Caki2 (cell line): Measurements from ENCODE around the gene HAND1. TPM values are rescaled to one million over a fixed set of nuclear protein-coding genes. Genes with fewer than 3 reads are reported as not detected.

ENCODE experiments used
- DNase-seq: peaks from one replicate; pipeline ENCODE4 v3.0.0-alpha.2; 2015; ENCODE audit warnings: low read depth
- in situ Hi-C: cut with HindIII; loops from 2 replicates; pipeline ENCODE4 v1.10.0; 2016; ENCODE audit warnings: low sequenced_read_pairs, low pct_unique_long_range_greater_than_20kb, mixed read lengths
- total RNA-seq: library from RNA; depleted of rRNA; stranded (reverse); fragments of >200 nt; shearing (Covaris generic); gene quantifications from 2 replicates; pipeline ENCODE4 v1.2.3, GENCODE V29; 2014; ENCODE audit warnings: low replicate concordance

HAND1 gene
- total RNA-seq, 1 experiment from 2014 or later: not detected

DNA sequence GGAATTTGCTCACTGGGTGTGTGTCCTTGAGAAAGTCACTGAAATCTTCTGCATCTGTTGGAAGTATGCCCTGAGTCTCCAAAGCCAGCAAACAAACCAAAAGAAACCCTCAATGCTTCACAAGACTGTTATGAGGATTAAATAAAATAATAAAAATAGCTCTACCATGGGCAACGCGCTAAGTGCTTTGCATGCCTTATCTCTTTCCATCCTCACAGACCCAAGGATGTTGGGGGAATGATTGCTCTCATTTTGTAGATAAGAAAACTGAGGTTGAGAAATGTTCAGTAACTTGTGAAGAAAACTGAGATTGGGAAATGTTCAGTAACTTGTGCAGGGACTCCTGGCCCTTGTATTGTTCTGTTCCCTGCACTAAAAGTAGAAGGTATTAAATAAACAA lies 7.9 kb downstream of the HAND1 start:
- in situ Hi-C loops: no loop called here

DNA sequence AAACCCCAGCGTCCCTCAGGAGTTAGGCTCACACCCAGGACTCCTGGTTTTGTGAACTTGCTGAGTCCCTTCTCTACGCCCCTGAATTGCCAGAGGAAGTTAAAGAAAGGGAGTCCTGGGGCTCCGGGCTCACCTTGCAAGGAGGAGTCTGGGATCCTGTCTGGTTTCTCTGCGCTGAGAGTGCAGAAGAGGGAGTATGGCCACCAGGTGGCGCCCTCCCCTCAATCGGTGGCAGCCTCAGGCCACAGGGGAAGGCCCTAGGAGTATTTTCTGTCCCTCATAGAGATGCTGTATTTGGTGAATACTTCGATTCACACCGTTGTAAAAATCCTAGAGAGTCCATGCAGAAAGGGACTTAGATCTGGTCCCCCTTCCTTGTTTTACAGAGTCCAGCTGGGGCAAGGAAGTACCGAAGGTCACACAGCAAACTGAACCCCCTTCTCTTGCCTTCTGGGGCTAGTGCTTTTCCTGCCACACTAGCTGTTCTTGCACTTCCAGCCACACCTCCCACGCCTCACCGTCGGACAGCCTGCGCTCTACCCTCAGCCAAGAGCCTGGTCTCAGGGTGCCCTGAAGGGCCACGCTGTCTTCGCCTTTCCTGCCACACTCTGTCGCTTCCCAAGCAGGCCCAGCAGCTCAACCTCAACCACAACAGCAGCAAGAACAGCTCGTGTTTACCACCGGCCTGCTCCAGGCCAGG lies 10.2 kb downstream of the HAND1 start:
- DNase-seq: peak; percentile 60
- in situ Hi-C loops: no loop called here

More for the DNA sequence above, 7.9 kb downstream of the HAND1 start:
- DNase-seq: no peak

DNA sequence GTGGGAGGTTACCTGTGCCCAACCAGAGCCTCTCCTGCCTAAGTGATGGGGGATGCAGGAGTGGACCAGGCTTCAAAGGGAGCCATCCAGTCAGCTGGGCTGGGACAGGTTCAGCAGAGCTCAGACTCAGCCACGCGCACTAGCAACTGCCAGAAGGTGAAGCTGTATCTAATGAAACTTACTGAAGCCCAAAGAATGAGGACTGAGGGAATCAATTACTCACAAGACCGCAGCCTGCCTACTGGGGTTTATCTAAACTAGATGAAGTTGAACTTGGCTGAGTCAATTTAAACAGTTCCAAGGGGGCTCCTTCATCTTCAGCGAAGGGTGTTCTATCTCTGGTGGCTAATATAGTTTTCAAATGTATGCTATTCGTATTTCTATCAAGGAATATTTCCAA lies 11.4 kb downstream of the HAND1 start:
- DNase-seq: no peak
- in situ Hi-C loops: no loop called here

DNA sequence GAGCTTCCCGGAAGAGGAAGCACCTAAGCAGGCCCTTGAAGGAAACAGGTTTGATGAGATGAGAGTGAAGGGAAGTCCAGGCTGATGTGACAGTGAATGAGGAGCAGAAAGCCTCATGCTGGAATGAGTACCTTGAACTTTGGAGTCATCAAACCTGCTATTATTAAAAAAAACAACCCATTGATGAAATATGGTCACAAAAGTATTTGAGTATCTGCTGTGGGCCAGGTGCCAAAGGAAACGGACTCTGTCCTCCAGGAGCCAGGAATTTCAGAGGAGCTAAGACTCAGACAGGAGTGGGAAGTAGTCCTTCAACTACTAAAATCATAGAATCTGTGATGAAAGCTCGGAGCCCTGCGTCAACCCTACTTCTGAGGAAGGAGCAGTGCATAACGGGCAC lies 11.9 kb downstream of the HAND1 start:
- no peak for DNase-seq
- in situ Hi-C loops: no loop called here

DNA sequence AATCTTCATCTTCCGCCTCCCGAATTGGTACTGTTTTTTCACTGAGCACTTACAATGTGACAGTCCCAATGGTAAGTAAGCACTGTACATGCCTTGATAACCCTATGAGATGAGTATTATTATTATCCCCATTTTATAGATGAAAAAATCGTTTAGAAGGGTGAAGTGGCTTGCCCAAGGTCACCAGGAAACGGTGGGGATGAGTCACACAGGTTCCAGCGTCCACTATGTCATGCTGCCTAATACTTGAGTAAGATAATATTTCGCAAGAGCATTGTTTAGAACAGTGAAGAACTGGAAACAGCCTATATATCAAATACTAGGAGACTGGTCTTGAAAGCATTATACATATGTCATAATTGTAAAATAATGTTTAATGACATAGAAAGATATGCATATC lies 12.9 kb downstream of the HAND1 start:
- DNase-seq: no peak
- in situ Hi-C loops: no loop called here

DNA sequence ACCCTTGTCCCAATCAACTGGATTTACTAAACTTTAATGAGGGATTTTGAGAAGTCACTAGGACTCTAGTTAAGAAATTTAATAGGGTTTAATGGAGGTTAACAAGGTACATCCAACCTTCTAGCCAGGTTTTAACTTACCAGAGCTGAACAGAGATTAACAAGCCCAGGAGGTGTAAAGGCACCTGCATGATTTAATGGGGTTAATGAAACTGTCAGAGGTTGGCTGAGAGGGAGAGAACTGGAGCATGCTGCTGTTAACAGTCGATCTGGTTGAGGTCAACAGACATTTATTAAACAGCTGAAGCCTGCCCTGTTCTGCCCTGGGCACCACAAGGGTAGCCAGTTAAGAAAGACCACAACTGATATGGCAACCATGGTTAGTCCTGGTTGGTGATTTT lies 13.6 kb downstream of the HAND1 start:
- in situ Hi-C loops: no loop called here
- no peak for DNase-seq

DNA sequence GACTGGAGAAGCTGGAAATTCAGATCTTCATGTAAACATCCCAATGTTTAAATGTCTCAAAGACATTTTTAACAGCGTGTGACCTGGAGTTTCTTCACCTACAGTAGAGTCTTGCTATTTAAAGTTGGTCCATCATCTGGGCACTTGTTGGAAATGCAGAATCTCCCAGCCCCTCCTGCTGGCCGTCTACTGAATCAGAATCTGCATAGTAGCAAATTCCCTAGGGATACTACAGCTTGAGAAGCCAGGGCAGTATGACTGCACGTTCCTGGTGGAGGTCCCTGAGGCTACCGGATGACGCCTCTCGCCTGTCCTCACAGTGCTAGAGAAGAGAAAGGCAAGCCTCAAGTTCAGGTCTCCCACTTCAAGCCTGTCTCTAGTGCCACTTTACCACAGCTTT lies 16.5 kb downstream of the HAND1 start:
- no peak for DNase-seq
- in situ Hi-C loops: no loop called here

DNA sequence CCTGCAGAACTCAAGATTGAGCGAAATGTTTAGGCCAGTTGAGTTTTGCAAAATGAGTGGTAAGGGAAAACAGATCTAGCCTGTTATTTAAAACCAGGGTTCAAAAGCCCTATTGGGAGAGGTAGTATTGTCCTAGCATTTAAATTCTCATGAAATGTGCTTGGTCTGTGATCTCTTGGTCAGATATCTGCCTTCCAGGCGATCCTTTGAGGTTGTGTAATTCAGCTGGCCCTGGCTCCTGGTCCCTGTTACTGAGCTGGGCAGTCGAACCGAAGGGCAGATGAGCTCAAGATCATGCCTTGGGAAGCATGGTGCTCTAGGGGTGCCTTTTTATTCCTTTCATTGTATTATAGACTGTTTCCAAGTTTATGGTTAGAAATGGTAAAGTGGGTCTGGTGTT lies 17.9 kb downstream of the HAND1 start:
- no peak for DNase-seq
- in situ Hi-C loops: no loop called here

DNA sequence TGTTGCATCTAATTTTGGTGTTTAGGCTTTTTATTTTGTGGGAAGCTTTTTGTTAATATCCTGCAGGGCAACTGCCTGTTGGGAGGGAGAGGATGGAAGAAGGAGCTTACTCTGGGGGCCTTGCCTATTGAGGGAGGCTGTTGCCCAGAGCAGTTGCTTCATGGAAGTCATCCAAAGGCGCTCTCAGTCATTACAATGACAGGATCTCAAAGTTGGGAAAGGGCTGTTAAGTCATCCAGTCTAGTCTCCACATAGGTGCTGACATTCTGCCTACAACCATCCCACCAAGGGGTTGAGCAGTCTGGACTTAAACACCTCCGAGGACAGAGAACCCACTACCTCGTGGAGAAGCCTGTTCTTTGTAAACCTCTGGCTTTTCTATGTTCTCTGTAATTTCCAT lies 19.0 kb downstream of the HAND1 start:
- in situ Hi-C loops: no loop called here

DNA sequence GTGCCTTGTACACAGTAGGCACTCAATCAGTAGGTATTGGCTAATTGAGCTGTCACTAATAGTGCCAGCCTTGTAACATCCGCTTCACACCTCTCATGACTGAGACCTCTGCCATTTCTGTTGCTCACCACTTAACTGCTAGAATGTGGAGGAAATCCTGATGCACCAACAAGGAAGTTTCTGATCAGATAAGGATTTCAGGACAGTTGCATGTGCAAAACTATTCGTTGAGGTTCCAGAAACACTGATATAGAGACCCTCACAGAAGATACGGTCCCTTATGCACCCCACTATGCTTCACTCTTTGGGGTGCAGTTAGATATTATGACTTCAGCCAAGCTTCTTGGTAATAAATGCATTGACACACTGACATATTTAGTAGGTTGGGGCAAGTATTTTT lies 21.5 kb downstream of the HAND1 start:
- in situ Hi-C loops: no loop called here
- no peak for DNase-seq

More for the DNA sequence above, 19.0 kb downstream of the HAND1 start:
- DNase-seq: no peak

DNA sequence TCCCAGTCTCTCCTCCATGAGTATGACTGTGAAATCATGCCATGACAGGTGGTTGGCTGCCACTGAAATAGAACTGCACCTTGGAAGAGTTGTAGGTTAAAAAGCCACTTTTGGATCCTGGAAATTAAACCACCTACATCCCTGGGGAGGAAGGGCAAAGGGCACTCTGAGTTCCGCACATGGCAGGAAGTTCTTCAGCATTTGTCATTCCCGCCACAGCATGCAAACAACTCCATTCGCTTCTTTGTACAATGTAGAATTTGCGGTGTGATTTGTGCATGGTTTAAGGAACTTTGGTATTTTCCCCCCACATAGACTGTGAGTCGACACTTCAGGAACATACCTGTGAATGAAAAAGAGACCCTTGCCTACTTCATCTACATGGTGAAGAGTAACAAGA lies 22.4 kb downstream of the HAND1 start:
- in situ Hi-C loops: no loop called here
- DNase-seq: no peak

DNA sequence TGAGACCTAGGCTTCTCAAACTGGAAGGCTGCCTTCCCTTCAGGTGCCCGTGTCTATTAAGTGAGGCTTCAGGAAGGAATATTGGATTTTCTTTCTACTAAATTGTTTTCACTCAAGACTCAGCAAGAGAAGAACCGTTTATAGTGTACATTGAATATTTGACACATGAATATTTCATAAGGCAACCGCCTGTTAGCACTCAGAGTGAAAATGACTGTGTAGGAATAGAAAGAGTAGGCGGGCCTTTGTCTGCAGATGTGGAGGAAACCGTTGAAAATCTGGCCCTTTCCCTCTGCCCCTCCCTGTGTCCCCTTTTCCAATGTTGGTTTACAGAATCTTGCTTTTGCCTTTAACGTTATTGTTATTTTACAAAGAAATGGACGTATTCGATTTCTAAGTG lies 26.1 kb downstream of the HAND1 start:
- no peak for DNase-seq
- in situ Hi-C loops: no loop called here

DNA sequence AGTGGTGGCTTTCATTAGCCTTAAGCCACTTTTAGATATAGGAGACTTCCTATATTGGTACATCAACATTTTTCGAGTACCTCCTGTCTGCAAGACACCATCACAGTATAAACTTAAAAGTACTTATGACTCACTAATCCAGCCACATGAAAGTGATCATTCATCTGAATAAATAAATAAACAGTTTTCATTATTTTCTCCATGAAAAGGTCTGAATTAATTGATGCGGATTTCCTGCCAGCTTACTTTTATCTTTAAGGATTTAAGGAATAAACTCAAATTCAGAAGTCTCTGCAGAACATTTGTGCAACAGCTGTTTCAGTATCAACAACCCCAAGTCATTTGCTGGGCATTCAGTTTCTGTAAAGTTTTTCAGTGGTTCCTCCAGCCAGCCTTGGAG lies 28.2 kb downstream of the HAND1 start:
- in situ Hi-C loops: no loop called here
- DNase-seq: no peak

DNA sequence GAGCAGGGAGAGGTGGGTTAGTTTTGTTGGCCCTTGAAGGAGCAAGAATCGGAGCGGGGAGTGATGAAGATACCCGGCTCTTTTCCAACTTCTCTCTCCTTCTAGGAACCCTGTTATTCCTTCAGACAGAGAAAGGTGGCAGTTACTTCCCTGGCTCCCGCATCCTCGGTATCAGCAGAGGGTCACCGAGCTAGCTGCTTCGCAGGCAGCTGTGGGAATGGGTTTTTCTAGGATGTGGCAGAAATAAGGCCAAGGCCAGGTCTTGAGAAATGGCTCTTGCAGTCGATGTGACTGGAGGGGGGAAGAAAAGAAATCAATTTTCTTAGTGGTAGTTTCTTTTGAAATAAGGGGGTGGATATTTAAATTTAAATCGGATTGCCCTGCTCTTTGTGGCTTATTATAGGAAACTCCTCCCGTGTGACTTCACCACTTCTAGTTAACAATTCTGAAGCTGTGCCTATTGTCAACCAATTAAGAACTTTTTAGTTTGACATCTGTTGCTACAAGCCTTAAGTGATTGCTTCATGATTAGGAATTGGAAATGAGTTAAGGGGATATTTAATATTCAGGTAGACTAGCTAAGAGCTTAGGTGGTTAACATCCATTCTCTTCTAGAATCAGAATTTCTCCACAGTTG lies 30.8 kb downstream of the HAND1 start:
- in situ Hi-C loops: no loop called here
- no peak for DNase-seq

DNA sequence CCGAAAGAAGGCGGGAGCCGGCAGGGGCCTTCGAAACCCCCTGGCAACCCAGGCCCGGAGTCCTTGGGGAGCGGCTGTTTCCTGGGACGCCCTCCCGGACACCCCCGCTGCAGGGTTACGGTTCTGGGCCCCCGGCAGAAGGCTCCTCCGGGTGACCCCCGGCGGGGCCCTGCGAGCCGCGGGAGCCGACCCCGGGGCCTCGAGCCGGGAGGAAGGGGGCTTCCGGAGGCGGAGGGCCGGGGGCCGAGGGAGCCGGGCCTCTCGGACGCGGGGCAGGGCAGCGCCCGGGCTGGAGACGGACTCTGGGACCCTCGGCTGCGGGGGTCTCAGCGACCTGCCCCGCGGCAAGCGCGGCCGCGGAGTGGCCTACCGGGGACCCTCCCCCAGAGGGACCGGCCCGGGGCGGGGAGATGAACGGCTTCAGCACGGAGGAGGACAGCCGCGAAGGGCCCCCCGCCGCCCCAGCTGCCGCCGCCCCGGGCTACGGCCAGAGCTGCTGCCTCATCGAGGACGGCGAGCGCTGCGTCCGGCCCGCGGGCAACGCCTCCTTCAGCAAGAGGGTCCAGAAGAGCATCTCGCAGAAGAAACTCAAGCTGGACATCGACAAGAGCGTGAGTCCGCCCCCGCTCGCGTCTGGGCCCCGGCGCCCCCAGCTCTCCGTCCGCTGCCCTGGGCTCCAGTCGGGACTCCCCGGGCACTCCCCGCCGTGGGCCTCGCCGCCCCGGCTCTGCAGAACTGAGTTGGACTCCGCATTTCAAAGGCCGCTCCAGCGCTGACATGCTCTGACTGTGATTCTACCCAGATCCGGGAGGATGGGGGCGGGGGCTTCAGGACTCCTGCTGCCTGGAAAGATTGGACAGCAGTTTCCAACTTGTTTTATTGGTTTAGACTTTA lies 31.6 kb downstream of the HAND1 start:
- in situ Hi-C loops: no loop called here
- peak; percentile 39 for DNase-seq

DNA sequence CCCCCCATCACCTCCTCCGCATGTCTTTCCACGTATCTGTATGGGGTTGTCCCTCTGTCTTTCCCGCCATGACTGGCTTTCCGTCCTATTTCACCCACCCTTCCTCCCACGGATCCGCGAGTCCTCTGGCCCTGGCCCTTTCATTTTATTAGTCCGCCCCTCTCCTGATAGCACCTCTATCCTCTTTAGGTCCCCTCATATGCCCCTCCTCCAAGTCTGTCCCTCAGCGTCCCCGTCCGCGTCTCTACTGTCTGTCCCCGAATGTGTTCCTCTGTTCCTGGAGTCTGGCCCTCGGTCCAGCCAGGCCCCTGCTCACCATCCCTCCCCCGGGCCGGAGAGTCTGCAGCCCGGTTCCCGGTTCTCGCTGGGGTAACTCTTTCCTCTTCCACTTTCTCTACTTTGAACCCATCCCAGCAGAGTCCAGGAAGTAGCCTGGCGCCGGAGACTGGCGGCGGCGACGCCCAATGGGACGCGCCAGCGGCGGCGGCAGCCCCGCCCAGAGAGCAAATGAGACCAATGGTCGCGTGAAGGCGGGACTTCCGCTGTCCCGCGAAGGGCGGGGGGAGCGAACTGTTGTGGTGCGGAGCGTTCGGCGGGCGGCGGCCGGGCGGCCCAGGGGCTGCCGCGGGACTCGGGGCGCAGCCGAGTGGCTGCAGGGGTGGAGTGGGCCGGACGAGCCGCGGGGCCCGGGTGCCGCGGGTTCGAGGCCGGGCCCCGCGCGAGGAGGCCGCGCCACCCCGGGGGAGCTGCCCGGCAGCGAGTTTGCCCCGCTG lies 32.4 kb downstream of the HAND1 start, which contains the start of gene SAP30L:
SAP30L (plus strand) TSS at position 576 of the 773 bp plus-strand sequence. CDS start 608 bp downstream, outside the sequence.
- peak; percentile 95 for DNase-seq
- in situ Hi-C loops: no loop called here

DNA sequence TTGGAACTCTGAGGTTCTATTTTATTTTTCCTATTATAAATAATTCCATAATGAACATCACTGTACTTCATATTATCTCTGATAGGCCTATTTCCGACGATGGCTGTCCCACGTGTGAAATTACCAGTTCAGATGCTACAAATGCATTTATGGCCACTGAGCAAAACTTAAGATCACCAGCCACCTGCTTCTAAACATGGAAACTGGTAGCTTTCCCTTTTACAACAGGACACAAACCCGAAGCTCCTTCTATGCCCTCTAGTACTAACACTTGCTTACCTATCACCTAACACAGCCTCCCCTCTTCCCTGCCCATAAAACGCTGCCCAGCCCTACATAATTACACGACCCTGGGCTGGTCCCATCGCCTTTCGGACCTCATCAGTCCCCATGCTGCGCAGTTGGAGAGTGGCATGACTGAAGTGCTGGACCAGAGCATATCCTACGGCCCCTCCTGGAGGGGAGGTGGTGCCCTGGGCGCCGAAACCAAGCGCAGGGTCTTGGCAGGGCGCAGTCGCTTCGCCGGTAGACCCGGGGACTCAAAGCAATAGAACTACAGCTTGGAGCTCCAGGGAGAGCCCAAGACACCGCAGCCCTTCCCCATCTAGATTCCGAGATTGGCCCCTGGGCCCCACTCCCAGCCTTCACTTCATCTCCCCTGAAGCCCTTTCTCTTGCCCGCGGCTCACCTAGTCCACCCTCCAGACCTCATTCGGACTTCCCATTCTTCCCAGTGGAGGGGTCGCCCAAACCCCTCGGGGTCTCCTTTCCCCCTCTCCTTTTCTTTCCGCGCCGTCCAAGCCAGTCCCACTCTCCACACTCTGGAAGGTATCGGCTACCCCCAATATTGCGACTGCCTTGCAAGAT lies 33.2 kb downstream of the HAND1 start:
- in situ Hi-C loops: no loop called here
- no peak for DNase-seq

DNA sequence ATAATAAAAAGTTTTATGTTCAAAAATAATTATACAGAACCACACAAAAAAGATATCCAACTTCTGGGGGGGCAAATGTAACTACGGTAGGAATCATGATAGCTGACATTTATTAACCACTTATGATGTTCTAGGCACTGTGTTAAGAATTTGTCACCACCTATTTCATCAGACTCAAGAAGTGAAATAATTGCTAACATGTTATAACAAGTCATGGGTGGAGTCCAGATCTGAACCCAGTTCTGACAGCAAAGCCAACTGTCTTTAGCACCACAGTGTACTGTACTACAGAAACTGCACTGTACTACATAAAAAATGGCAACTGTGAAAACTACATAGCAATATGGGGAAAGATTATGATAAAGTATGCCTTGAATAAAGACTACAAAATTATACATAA lies 35.2 kb downstream of the HAND1 start:
- in situ Hi-C loops: no loop called here
- no peak for DNase-seq
